GM15510 (cell line): ENCODE measurements around the gene RAB4B.

Experiments
- POLR2A ChIP-seq: IDR thresholded peaks from 3 replicates; pipeline ENCODE4 v1.6.1; 2011; ENCODE audit warnings: borderline replicate concordance; ENCODE audit not compliant: insufficient read length; ENCODE audit errors: extremely low read depth

Gene RAB4B, protein sequence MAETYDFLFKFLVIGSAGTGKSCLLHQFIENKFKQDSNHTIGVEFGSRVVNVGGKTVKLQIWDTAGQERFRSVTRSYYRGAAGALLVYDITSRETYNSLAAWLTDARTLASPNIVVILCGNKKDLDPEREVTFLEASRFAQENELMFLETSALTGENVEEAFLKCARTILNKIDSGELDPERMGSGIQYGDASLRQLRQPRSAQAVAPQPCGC

DNA sequence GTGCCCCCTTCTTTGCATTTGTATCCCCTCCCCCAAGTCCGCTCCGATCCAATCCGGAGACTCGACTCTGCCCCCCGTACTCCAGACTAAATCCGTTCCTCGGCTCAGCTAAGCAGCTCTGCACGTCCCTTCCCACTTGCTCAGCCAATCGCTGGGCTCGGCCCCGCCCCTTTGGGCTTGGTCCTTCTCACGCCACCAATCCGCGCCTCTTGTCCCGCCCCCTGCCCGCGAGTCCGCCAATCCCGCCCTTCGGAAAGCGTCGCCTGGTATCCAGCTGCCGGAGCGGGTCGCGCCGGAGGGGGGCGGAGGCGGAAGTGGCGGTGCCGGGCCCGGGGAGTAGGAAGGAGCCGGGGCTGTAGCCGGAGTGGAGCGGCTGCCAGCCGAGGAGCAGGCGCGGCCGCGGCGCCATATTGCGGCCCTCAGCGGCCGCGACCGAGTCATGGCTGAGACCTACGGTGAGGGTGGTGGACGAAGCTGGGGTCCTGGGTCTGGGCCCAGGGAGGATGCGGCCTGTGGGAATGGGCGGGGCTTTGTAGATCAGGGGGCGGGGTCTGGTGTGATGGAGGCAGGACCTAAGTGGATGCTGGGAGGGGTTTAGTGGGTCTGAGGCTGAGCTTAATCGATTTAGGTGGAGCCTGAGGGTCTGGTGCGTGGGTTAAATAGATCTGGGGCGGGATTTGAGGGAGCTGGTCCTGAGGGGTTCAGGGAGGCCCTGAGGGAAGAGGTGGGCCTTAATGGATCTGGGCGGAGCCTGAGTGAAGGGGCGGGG is at the start of gene RAB4B:
RAB4B (plus strand) TSS at position 311 of the 769 bp plus-strand sequence; CDS start at position 440, 129 bp downstream.
- peak; percentile 64 for TF ChIP-seq POLR2A

GRCh38 chr19:40733149-40733548 is 44.9 kb upstream of the RAB4B start:
- no peak for TF ChIP-seq POLR2A

DNA sequence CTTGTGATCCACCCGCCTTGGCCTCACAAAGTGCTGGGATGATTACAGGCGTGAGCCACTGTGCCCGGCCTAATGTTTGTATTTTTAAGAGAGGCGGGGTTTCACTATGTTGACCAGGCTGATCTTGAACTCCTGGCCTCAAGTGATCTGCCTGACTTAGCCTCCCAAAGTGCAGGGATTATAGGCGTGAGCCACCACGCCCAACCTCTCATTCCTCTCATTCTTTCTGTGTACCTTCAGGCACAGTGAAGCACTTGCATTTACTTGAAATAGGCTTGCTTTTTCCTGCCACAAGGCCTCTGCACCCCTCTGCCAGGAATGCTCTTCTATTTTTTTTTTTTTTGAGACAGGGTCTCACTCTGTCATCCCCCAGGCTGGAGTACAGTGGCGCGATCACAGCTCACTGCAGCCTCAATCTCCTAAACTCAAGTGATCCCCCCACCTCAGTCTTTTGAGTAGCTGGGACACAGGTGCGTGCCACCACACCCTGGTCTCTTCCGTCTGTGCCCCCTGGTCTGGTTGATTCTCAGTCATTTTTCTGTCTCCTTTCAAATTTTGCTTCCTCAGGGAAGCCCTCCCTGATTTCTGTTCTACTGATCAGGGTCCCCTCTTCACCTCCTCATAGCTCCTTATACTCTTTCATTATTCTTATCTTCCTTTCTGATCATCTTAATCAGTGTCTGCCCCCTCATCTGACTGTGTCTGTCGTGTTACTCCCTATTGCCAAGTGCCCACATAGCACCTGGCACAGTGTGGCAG is 42.9 kb upstream of the RAB4B start:
- no peak for TF ChIP-seq POLR2A

DNA sequence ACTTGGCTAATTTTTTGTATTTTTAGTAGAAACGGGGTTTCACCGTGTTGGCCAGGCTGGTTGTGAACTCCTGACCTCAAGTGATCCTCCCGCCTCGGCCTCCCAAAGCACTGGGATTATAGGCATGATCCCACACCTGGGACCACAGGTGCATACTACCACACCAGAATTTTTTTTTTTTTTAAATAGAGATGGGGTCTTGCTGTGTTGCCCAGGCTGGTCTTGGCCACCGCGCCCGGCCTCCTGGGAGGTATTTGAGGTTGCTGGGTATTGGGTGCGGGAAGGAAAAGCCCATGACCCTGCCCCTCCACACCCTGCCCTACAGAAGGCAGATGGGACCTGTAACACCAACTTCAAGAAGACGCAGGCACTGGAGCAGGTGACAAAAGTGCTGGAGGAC is 41.4 kb upstream of the RAB4B start:
- no peak for TF ChIP-seq POLR2A

DNA sequence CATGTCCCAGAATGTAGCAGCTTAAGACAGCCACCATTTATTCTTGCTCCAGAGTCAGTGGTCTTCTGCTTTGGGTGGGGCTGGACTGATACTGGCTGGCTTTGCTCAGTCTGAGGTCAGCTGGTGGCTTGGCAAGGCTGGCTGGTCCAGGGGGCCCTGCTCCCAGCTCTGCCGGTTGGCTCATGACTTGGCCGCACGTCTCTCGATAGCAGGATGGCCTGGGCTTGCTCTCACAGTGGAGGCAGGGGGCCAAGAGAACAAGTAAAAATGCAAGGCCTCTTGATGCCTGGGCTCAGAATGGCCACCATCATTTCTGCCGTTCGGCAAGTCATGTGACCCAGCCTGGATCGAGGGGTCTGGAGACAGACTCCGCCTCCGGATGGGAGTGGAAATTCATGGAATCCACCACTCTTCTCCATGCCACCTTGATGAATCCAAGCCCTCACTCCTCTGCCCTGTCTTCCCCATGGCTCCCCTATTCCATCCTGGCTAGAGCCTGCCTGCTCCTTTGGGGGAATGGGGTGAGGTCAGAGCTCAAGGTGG is 40.9 kb upstream of the RAB4B start:
- no peak for TF ChIP-seq POLR2A

GRCh38 chr19:40739030-40739839 is 38.8 kb upstream of the RAB4B start:
- no peak for TF ChIP-seq POLR2A

DNA sequence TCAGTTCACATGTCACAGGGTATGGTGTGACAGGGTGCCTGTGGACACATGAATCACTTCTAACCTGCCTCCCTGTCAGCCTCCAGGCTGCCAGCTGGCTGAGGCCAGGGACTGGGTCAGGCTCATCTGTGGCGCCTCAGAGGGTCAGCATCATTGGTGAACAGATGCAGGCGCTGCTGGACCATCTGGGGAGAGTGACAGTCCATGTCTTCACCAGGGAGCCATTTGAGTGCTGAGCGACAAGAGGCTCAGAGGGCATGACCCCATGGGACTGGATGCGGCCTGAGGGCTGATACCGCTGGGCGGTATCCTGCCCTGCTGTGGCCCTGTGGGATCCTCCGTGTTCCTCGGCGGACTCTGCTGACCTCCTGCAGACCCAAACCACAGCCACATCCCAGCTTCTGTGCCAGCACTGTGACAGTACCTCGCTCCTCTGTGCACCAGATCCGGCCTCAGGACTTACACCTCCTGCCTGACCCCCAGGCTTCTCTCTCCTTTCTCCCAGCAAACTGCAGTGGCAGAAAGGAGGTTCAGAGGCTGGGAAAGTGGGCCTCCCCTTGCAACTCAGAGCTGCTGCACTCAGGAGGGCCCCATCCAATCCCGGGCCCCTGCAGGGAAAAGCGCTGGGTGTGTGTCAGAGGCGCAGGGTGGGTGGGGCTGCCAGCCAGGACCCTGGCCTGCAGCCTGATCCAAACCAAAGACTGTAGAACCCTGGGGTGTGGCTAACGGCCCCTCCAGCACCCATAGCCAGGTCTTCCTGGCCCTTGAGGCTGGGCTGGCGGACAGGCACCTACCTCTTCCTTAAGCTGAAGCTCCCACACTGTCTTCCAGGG is 38.0 kb upstream of the RAB4B start:
- no peak for TF ChIP-seq POLR2A

- no peak for TF ChIP-seq POLR2A
Observed at GRCh38 chr19:40740747-40741146, 37.3 kb upstream of the RAB4B start.

GRCh38 chr19:40741527-40742390 is 36.3 kb upstream of the RAB4B start:
- TF ChIP-seq POLR2A: no peak

DNA sequence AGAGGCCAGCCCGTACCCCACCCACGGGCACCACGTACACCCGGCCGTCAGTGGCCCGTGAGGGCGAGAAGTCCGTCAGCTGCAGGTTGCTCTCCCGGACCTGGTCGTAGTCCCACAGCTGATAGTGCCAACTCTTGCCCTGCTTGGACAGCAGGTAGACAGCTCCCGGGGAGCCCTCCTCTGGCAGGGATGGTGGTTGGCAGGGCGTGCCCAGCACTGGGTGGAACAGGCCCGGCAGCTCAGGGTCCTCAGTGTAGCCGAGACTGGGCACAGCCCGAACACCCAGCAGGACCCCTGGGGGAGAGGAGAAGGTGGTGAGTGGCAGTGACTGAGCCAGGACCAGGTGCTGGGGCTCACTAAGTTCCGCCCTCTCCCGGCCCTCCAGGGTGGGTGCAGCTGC is 35.6 kb upstream of the RAB4B start:
- peak; percentile 11 for TF ChIP-seq POLR2A

GRCh38 chr19:40742886-40743285 is 35.2 kb upstream of the RAB4B start:
- no peak for TF ChIP-seq POLR2A

- no peak for TF ChIP-seq POLR2A
Observed at GRCh38 chr19:40743926-40744325, 34.1 kb upstream of the RAB4B start.
